GM19099 (cell line): Measurements from ENCODE around the gene SMARCA4.

Experiments
- POLR2A ChIP-seq: IDR thresholded peaks from 3 replicates; pipeline ENCODE4 v1.6.1; 2011; ENCODE audit warnings: low read depth; ENCODE audit not compliant: insufficient read length; ENCODE audit errors: extremely low read depth

The SMARCA4 gene

DNA sequence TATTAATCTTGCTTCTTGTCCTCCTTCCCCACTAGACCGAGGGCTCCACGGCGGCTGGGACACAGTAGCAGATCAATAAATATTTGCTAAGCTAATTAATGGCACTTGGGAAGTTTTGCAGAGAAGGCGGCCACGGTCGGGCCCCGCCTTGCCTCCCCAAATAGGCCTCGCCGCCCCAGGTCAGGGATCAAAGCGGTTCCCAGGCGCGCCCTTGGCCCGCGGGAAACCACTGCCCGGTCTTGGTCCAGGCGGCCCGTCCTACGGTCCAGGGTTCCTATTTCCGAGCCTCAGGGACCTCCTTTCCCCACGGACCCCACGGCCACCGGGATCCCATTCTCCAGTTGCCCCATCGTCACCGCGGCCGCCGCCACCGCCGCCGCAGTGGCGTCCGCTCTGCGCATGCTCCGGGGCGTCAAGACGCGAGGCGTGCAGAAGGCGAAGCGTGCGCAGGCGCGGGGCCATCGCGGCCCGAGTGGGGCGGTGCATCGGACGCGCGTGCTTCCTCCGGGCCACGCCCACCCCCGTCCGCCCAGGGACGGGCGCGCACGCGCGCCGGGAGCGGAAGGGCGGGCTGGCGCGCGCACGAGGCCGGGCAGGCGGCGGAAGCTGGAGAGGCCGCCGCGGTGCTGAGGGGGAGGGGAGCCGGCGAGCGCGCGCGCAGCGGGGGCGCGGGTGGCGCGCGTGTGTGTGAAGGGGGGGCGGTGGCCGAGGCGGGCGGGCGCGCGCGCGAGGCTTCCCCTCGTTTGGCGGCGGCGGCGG lies at the start of gene SMARCA4:
SMARCA4 (plus strand) TSS at position 717 of the 759 bp plus-strand sequence. CDS start 23,122 bp downstream, outside the sequence.
- TF ChIP-seq POLR2A, result peak; percentile 93

DNA sequence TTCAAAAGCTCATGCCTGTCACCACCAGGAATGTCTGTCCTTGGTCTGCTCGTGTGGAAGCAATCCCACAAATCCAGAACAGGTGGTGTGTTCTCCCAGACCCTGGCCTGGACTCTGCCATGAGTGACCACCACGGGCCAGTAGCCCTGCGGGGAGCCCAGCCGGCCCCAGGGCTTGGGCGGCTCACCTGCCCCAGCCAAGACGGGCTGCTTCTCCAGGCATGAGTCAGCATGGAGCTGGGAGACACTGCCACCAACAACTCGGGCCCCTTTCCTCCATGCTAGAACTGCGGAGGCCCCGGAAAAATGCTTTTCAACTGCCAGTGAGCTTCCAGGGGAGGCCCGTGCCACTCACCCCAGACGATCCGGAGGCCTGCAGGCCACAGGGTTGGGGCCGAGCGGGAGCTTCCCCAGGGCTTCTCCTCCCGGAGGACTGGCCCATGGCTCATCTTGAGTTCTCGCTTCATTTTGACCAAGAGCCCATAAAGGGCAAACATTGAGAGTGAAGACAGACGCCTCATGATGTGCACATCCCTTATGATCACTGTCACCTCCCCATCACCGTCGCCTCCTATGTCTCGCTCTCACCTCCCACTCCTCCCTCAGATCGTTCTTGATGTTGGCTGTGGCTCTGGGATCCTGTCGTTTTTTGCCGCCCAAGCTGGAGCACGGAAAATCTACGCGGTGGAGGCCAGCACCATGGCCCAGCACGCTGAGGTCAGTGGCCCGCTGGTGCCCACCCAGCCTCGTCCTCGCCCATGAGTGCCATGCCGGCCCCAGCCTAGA lies 49.1 kb upstream of the SMARCA4 start:
- TF ChIP-seq POLR2A, result no peak

DNA sequence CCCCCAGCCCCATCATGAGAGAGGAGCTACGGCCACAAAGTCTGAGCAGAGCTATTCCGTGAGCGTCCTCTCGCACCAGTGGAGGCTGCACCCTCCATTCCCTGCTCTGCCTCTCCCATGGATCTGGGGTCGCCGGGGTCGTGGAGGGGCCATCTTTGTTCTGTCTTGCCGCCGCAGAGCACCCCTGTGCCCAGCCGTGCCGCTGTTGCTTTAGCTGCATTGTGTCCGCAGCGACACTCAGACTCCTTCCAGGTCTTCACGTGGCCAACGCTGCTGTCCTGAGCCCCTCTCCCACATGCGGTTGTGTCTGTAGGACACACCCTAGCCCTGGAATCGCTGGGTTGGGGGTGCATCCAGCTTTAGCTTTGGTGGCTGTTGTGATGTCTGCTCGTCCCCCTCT lies 48.2 kb upstream of the SMARCA4 start:
- TF ChIP-seq POLR2A, result no peak

DNA sequence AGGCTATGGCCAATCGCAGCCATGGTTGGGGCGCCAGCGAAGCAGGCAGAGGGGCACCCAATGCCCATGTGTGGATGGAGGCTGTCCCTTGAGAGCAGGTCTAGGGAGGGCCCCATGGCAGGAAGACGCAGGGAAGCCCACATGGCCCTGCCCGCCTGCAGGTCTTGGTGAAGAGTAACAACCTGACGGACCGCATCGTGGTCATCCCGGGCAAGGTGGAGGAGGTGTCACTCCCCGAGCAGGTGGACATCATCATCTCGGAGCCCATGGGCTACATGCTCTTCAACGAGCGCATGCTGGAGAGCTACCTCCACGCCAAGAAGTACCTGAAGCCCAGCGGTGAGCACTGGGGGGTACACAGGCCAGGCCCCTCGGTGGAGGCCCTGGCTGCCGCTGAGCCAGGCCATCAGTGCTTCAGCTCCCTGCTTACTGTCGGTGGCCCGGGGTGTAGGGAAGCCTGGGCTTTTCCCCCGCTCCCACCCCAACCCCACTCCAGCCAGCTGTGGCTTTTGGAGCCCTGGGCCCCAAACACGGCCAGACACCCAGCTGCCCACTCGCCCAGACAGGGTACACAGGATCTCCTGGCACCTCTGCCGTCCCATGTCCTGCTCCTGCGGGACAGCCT lies 47.0 kb upstream of the SMARCA4 start:
- no peak for TF ChIP-seq POLR2A

DNA sequence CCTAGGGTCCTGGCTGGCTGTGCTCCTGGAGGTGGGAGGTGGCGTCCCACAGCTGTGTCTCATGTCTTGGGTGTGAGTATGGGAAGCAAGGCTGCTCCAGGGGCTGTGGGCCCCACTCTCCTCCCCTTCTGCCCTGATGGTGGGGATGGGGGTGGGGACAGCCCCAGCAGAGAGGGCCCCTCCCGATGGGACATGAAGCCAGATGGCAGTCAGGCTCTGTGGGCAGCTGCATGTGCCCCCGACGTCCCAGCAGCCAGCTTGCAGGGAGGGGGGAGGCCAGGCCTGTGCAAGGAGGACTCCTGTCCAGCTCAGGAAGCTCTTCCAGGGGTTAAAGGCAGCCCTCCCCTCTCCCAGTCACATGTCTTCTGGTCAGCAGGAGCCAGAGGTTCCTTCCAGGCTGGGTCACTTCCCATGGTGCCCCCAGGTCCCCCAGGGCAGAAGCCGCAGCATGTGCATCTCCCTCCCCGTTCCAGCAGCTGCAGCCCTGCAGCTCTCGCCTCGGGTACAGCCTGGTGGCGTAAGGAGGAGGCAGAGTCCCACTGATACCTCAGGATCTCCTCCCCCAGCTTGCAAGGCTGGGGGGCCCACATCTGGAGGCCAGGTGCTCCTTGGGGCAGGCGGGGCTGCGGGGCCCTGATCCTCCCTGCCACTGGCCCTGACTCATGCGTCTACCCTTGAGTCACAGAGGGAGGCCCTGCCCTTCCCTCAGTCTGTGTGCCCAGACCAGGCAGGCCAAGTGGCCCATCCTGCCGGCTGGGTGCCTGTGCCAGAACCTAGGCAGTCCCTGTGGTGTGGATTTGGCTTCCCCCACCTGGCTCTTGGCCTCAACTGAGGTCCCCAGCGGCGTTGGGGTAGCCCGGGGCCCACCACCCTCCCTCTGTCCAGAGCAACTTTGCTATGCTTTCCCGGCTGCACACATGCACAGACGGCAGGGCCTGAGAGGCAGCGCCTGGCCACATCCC lies 45.4 kb upstream of the SMARCA4 start:
- no peak for TF ChIP-seq POLR2A

DNA sequence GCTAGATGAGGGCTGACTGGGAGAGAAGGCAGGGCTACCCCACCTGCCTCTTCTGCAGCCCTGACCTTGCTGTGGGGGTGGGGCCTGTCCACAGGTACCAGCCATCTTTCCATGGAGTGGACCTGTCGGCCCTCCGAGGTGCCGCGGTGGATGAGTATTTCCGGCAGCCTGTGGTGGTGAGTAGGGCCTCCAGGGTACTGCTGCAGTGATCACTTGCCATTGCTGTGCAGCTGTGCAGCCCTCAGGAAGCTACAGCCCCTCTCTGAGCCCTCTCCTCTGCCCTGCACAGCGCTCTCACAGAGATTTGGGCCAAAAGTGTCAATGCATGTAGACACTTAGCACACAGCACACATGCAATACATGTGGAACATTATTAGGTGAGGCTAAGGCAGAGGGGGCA lies 44.2 kb upstream of the SMARCA4 start:
- TF ChIP-seq POLR2A, result no peak

DNA sequence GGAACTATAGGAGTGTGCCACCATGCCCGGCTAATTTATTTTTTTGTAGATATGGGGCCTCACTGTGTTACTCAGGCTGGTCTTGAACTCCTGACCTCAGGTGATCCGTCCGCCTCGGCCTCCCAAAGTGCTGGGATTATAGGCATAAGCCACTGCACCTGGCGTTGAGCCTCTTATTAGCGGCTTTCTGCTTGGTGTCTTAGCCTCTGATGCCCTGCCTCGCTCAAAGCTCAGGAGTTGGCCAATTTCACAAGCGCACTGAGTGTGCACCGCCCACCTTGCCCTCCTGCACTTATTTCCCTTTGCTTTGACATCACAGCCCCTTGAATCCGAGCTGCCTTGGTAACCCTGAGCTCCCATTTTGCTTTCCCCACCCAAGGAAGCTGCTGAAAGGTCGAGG lies 42.5 kb upstream of the SMARCA4 start:
- TF ChIP-seq POLR2A, result no peak

DNA sequence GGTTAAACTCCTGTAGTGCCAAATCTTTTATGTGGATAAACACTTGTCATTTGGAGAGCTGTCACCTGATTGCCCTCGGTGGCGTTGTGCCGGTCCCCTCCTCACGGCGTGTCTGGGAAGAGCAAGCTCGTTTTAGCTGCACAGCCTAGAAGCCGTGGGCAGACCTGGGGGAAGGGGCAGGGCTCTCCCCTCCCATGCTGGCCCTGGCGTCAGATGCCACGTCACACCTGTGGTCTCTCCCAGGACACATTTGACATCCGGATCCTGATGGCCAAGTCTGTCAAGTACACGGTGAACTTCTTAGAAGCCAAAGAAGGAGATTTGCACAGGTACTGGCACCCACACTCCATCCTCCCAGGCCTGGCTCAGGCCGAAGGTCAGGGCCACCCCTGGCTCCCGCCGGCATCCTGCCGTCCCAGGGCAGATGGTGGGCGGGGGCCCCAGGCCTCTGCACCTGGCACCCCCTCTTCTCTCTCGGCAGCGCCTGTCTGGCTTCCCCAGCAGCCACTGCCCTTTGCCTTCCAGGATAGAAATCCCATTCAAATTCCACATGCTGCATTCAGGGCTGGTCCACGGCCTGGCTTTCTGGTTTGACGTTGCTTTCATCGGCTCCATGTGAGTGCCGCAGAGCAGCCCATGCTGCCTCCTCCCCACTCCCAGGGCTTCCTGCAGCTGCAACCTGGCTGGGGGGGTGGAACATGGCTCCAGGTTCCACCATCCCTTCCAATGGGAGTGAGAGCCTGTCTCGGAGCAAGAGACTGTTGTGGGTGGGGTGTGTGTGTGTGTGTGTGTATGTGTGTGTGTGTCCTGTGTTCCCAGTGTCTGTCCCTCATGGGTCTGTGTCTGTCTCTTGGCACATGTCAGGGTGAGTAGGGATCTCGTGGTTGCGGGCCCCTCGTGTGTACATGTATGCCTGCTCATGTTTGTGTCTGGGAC lies 41.2 kb upstream of the SMARCA4 start:
- TF ChIP-seq POLR2A, result no peak

DNA sequence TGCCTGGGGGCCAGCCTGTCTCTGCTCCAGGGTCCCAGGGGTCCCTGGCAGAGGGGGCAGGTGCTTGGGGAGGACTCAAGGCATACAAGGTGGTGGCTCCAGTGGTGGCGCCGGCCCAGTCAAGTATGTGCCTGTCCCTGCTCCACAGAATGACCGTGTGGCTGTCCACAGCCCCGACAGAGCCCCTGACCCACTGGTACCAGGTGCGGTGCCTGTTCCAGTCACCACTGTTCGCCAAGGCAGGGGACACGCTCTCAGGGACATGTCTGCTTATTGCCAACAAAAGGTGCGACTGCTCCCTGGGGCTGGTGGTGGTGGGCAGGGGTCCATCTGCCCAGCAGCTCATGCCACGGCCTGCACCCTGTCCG lies 40.6 kb upstream of the SMARCA4 start:
- TF ChIP-seq POLR2A, result no peak

DNA sequence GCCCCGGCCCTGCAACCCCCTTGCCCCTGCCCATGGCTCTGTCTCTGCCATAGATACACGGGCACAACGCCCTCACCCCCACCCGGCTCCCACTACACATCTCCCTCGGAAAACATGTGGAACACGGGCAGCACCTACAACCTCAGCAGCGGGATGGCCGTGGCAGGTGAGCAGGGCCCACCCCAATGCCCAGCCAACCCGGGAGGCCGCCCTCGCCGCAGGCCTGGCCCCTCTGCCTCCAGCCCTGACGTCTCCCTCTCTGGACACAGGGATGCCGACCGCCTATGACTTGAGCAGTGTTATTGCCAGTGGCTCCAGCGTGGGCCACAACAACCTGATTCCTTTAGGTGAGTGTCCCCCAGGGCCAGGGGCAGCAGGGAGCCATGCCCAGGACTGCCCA lies 40.0 kb upstream of the SMARCA4 start:
- no peak for TF ChIP-seq POLR2A

DNA sequence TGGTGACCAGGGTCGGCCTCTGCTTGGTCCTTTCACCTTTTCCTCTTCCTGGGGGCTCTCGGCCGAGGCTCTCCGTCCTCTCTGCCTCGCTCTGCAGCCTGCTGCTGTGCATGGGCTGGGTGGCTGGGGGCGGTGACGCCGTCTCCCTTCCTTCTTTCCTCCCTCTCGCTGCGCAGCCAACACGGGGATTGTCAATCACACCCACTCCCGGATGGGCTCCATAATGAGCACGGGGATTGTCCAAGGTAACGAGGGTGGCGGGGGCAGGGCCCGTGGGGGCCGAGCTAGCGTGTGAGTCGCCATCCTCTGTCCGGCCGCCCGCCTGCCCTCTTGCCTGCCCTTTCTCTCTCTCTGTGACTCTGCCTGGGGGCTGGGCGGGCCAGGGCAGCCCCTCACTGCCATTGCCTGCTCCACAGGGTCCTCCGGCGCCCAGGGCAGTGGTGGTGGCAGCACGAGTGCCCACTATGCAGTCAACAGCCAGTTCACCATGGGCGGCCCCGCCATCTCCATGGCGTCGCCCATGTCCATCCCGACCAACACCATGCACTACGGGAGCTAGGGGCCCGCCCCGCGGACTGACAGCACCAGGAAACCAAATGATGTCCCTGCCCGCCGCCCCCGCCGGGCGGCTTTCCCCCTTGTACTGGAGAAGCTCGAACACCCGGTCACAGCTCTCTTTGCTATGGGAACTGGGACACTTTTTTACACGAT lies 39.5 kb upstream of the SMARCA4 start:
- no peak for TF ChIP-seq POLR2A

DNA sequence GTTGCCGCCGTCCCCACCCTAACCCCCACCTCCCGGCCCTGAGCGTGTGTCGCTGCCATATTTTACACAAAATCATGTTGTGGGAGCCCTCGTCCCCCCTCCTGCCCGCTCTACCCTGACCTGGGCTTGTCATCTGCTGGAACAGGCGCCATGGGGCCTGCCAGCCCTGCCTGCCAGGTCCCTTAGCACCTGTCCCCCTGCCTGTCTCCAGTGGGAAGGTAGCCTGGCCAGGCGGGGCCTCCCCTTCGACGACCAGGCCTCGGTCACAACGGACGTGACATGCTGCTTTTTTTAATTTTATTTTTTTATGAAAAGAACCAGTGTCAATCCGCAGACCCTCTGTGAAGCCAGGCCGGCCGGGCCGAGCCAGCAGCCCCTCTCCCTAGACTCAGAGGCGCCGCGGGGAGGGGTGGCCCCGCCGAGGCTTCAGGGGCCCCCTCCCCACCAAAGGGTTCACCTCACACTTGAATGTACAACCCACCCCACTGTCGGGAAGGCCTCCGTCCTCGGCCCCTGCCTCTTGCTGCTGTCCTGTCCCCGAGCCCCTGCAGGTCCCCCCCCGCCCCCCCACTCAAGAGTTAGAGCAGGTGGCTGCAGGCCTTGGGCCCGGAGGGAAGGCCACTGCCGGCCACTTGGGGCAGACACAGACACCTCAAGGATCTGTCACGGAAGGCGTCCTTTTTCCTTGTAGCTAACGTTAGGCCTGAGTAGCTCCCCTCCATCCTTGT lies 38.8 kb upstream of the SMARCA4 start:
- TF ChIP-seq POLR2A, result no peak
